Measurements from ENCODE around the gene CDH23.

CDH23 gene

DNA sequence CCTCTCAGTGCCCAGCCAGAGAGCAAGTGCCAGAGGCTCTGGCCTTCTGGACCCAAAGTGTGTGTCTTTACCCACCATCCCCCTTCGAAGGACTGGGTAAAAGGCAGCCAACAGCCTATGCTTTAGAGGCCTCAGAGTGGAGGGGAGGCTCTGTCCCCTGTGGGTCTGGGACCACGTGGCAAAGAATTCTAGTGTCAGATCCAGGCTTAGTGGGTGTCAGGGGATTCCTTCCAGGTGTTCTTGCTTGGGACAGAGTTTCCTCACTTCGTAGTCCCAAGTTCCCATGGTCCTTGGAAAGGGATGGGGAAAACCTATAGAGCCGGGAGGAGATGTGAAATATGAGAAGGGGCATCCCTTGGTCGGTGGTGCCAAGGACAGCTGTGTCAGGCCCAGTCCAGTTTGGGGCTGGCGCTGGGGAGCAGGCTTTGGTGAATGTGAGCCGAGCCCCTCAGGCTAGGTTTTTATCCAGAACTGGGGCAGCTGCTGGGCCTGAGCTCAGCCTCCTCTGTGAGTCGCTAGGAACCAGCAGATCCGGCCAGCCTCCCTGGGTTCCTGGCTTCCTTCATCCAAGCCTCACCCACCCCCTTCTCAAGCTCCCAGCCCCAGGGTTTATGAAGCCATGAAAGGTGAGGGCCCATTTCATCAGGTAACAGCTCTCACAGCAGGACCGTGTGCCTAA lies 251.7 kb downstream of the CDH23 start:
- no peak for TF ChIP-seq ZFX (IDR thresholded peaks at IDR 0.05; ENCODE audit: borderline replicate concordance)
- TF ChIP-seq, protein P1, sequence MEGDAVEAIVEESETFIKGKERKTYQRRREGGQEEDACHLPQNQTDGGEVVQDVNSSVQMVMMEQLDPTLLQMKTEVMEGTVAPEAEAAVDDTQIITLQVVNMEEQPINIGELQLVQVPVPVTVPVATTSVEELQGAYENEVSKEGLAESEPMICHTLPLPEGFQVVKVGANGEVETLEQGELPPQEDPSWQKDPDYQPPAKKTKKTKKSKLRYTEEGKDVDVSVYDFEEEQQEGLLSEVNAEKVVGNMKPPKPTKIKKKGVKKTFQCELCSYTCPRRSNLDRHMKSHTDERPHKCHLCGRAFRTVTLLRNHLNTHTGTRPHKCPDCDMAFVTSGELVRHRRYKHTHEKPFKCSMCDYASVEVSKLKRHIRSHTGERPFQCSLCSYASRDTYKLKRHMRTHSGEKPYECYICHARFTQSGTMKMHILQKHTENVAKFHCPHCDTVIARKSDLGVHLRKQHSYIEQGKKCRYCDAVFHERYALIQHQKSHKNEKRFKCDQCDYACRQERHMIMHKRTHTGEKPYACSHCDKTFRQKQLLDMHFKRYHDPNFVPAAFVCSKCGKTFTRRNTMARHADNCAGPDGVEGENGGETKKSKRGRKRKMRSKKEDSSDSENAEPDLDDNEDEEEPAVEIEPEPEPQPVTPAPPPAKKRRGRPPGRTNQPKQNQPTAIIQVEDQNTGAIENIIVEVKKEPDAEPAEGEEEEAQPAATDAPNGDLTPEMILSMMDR (IDR thresholded peaks at IDR 0.05), result no peak
- no peak overlapping the region for H3K27ac ChIP-seq

DNA sequence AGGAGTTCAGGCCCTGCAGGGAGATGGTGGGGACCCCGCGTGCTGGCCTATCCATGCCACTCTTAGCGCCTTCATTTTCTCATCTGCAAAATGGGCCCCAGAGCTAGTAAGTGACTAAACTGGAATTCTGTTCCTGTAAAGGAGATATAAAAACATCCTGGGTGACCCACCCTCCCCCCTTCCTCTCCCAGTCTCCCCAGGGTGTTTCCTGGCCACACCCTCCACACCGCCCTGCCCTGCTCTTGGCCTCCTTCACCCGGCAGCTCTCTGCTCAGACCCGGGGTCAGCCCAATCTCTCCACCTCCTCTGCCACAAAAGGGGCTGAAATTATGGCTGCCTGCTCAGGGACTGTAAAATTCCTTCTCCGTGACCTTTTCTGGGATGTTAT lies 252.2 kb downstream of the CDH23 start:
- no peak overlapping the region for H3K27ac ChIP-seq
- no peak for TF ChIP-seq ZFX (IDR thresholded peaks at IDR 0.05; ENCODE audit: borderline replicate concordance)
- TF ChIP-seq, protein P1 (IDR thresholded peaks at IDR 0.05), result no peak

DNA sequence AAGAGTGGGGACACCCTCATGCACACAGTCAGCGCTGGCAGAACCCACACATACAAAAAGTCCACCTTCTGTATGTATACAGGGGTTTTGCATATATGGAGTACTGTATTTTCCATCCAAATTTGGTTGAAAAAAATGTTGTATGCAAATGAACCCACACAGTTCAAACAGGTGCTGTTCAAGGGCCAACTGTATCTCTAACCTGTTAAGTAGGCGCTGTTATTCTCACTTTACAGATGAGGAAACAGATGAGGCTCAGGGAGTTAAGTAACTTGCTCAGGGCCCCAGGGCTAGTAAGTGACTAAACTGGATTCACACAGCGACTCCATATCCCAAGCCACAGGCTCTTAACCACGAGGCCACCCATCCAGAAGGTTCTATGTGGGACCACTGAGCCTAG lies 252.9 kb downstream of the CDH23 start:
- TF ChIP-seq, protein P1 (IDR thresholded peaks at IDR 0.05), result no peak
- TF ChIP-seq ZFX (IDR thresholded peaks at IDR 0.05; ENCODE audit: borderline replicate concordance), result no peak

DNA sequence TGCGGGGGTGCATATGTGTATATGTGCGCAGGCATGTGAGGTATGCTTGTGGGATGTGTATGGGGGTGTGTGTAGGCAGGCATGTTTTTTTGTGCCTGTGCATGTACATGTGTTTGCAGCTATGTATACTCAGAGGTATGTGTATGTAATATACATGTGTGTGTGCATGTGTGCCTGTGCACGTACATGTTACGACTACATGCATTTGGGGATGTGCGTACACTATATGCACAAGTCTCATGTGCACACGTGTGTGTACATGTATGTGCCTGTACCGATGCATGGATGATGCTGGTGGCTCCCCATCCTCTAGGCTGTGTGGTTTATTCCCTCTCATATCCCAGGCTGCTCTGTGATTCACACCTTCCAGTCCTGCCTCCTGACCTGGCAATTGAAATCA lies 253.7 kb downstream of the CDH23 start:
- no peak for TF ChIP-seq ZFX (IDR thresholded peaks at IDR 0.05; ENCODE audit: borderline replicate concordance)
- TF ChIP-seq, protein P1 (IDR thresholded peaks at IDR 0.05), result no peak
- H3K27ac ChIP-seq, result no peak overlapping the region

More for the DNA sequence above, 252.9 kb downstream of the CDH23 start:
- H3K27ac ChIP-seq, result no peak overlapping the region

DNA sequence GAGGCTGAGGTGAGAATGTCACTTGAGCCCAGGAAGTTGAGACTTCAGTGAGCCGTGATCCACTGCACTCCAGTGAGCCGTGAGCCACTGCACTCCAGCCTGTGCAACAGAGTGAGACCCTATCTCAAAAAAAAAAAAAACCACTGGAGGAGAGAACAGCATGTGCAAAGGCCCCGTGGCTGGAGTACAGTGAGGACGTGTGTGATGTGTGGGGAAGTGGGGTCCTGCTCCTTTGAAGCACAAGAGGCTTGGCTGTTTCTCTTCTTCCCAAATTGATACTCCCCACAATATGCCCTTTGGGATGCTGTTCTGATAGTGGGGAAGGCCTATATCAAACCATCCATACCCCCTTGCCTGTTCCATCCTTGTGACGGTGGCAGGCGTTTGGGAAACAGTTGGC lies 254.7 kb downstream of the CDH23 start:
- TF ChIP-seq, protein P1 (IDR thresholded peaks at IDR 0.05), result no peak
- TF ChIP-seq ZFX (IDR thresholded peaks at IDR 0.05; ENCODE audit: borderline replicate concordance), result no peak
- H3K27ac ChIP-seq, result no peak overlapping the region

DNA sequence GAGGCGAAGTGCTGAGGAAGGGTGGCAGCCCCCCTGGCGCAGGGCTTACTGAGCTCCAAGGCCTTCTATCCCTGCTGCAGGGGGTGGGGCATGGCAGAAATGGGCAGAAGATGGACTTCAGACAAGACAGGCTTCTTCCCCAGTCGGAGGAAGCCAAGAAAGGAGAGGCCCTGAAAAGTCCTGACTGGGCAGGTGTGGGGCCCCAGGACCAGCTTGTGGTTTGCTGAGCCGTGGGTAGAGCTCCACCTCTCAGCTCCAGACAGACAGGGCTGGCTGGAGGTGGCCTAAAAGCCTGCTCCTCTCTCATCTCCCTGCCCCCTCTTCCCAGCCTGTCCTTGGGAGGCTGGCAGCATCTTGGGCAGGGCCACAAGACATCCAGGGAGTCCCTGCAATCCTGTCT lies 255.2 kb downstream of the CDH23 start:
- TF ChIP-seq, protein P1 (IDR thresholded peaks at IDR 0.05), result no peak
- no peak for TF ChIP-seq ZFX (IDR thresholded peaks at IDR 0.05; ENCODE audit: borderline replicate concordance)

DNA sequence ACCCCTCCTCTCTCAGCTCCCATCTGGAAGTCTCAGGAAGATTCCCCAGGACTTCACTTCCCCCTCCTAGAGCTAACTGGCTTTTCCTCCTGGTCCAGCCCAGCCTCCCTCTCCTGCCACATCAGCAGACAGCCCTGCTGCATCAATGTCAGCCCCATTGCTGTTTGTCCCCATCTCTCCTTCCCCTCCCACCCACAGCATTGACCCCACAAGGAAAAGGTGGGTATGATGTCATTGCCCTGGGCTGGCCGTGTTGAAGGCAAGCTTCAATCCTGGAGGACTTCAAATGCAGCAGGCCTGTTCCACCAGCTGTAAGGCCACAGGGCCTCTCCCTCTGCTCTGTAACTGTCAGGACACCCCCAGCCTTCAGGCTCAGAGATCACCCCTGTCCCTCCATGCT lies 256.3 kb downstream of the CDH23 start:
- H3K27ac ChIP-seq, result no peak overlapping the region
- no peak for TF ChIP-seq ZFX (IDR thresholded peaks at IDR 0.05; ENCODE audit: borderline replicate concordance)
- TF ChIP-seq, protein P1 (IDR thresholded peaks at IDR 0.05), result no peak

More for the DNA sequence above, 255.2 kb downstream of the CDH23 start:
- H3K27ac ChIP-seq, result no peak overlapping the region

All from 22Rv1 (cell line).